ENCODE data around the gene DAGLA. TPM values are rescaled to one million over a fixed set of nuclear protein-coding genes. Genes with fewer than 3 reads are reported as not detected.

The DAGLA gene
- total and polyA plus RNA-seq, 2 of the 13 experiments (the other 11 are each of a cell fraction or from before 2014, with no cell fraction given), result 2.6 to 3.9 TPM

DNA sequence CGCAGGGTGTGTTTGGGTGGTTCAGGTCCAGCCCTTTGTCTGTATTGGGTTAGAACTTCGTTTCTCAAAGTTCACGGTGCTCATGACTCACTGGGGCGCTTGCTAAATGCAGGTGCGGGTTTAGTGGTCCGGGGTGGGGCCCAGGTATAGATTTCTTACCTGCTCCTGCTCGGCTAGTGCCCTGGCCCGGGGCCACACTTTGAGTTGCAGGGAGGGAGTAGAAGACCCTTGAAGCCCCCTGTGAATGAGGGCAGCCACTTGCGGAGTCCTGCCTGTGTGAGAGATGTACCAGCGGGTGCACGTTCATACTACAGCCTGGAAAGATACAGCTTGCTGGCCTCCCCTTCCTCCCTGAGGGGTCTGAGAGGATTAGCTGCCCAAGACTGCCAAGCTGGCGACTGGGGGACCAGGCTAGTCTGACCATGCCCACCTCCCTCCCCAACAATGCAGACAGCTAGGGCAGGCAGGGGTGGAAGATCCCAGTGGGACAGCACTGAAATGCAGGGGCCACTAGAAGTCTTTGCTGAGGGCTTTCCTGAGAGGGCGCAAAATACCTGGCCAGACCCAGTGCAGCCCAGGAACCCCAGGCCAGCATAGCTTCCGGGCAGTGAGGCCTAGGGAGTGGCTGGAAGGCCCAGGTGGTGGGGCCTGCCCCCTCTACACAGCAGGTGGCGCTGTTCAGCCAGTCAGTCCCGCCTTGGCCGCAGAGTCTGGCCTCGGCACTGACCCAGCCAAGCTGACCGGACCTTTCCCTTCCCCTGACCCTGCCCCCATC, 67.2 kb downstream of the DAGLA start (continued):
- TF ChIP-seq, protein P1, sequence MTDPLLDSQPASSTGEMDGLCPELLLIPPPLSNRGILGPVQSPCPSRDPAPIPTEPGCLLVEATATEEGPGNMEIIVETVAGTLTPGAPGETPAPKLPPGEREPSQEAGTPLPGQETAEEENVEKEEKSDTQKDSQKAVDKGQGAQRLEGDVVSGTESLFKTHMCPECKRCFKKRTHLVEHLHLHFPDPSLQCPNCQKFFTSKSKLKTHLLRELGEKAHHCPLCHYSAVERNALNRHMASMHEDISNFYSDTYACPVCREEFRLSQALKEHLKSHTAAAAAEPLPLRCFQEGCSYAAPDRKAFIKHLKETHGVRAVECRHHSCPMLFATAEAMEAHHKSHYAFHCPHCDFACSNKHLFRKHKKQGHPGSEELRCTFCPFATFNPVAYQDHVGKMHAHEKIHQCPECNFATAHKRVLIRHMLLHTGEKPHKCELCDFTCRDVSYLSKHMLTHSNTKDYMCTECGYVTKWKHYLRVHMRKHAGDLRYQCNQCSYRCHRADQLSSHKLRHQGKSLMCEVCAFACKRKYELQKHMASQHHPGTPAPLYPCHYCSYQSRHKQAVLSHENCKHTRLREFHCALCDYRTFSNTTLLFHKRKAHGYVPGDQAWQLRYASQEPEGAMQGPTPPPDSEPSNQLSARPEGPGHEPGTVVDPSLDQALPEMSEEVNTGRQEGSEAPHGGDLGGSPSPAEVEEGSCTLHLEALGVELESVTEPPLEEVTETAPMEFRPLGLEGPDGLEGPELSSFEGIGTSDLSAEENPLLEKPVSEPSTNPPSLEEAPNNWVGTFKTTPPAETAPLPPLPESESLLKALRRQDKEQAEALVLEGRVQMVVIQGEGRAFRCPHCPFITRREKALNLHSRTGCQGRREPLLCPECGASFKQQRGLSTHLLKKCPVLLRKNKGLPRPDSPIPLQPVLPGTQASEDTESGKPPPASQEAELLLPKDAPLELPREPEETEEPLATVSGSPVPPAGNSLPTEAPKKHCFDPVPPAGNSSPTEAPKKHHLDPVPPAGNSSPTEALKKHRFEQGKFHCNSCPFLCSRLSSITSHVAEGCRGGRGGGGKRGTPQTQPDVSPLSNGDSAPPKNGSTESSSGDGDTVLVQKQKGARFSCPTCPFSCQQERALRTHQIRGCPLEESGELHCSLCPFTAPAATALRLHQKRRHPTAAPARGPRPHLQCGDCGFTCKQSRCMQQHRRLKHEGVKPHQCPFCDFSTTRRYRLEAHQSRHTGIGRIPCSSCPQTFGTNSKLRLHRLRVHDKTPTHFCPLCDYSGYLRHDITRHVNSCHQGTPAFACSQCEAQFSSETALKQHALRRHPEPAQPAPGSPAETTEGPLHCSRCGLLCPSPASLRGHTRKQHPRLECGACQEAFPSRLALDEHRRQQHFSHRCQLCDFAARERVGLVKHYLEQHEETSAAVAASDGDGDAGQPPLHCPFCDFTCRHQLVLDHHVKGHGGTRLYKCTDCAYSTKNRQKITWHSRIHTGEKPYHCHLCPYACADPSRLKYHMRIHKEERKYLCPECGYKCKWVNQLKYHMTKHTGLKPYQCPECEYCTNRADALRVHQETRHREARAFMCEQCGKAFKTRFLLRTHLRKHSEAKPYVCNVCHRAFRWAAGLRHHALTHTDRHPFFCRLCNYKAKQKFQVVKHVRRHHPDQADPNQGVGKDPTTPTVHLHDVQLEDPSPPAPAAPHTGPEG (CRISPR knock-in tag; IDR thresholded peaks at IDR 0.05), result no peak
- TF ChIP-seq ZNF124 (CRISPR knock-in tag; IDR thresholded peaks at IDR 0.05) (0 out of 2 replicates have a peak, but pooled peaks have one; percentile 32), ZNF550 (CRISPR knock-in tag; IDR thresholded peaks at IDR 0.05; ENCODE audit: borderline replicate concordance) (0 out of 2 replicates have a peak, but pooled peaks have one; percentile 12), KLF11 (CRISPR knock-in tag; IDR thresholded peaks at IDR 0.05) (peak; percentile 65; the same call in 1 of the 2 replicates), ZNF703 (CRISPR knock-in tag; IDR thresholded peaks at IDR 0.05; ENCODE audit: borderline replicate concordance) (no peak), DPF2 (CRISPR knock-in tag; IDR thresholded peaks at IDR 0.05; ENCODE audit: borderline replicate concordance, low read depth) (0 out of 2 replicates have a peak, but pooled peaks have one; percentile 36), GZF1 (CRISPR knock-in tag; IDR thresholded peaks at IDR 0.05) (0 out of 2 replicates have a peak, but pooled peaks have one; percentile 11), XRCC5 (optimal IDR thresholded peaks at IDR 0.05; ENCODE audit: low read length) (peak; percentile 79), ZNF672 (CRISPR knock-in tag; IDR thresholded peaks at IDR 0.05) (no peak), ZNF790 (CRISPR knock-in tag; IDR thresholded peaks at IDR 0.05; ENCODE audit: borderline replicate concordance) (peak; percentile 44; the same call in 1 of the 2 replicates), ZBTB7B (CRISPR knock-in tag; IDR thresholded peaks at IDR 0.05) (peak; percentile 69; the same call in 1 of the 2 replicates), TEAD3 (CRISPR knock-in tag; optimal IDR thresholded peaks at IDR 0.05; ENCODE audit: borderline replicate concordance) (peak; percentile 77), ELF3 (CRISPR knock-in tag; IDR thresholded peaks at IDR 0.05) (peak; percentile 68; the same call in 1 of the 2 replicates), KDM3A (CRISPR knock-in tag; IDR thresholded peaks at IDR 0.05; ENCODE audit: low read depth) (peak; percentile 87), ETV5 (CRISPR knock-in tag; IDR thresholded peaks at IDR 0.05; ENCODE audit: borderline replicate concordance) (peak; percentile 80)
- TF ChIP-seq, protein P2, sequence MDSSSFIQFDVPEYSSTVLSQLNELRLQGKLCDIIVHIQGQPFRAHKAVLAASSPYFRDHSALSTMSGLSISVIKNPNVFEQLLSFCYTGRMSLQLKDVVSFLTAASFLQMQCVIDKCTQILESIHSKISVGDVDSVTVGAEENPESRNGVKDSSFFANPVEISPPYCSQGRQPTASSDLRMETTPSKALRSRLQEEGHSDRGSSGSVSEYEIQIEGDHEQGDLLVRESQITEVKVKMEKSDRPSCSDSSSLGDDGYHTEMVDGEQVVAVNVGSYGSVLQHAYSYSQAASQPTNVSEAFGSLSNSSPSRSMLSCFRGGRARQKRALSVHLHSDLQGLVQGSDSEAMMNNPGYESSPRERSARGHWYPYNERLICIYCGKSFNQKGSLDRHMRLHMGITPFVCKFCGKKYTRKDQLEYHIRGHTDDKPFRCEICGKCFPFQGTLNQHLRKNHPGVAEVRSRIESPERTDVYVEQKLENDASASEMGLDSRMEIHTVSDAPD (CRISPR knock-in tag; IDR thresholded peaks at IDR 0.05), result peak; percentile 62; the same call in 1 of the 2 replicates
- TF ChIP-seq, protein P3, sequence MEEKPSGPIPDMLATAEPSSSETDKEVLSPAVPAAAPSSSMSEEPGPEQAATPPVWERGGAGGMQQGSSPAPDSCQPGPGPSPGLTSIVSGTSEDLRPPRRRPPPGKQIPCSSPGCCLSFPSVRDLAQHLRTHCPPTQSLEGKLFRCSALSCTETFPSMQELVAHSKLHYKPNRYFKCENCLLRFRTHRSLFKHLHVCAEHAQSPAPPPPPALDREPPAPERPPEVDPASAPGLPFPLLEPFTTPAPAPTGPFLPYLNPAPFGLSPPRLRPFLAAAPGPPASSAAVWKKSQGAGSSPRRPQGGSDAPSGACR (CRISPR knock-in tag; IDR thresholded peaks at IDR 0.05), result peak; percentile 79; the same call in 1 of the 2 replicates
- TF ChIP-seq, protein P4, sequence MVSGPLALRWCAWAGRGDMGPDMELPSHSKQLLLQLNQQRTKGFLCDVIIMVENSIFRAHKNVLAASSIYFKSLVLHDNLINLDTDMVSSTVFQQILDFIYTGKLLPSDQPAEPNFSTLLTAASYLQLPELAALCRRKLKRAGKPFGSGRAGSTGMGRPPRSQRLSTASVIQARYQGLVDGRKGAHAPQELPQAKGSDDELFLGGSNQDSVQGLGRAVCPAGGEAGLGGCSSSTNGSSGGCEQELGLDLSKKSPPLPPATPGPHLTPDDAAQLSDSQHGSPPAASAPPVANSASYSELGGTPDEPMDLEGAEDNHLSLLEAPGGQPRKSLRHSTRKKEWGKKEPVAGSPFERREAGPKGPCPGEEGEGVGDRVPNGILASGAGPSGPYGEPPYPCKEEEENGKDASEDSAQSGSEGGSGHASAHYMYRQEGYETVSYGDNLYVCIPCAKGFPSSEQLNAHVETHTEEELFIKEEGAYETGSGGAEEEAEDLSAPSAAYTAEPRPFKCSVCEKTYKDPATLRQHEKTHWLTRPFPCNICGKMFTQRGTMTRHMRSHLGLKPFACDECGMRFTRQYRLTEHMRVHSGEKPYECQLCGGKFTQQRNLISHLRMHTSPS (CRISPR knock-in tag; IDR thresholded peaks at IDR 0.05; ENCODE audit: low read depth), result peak; percentile 60; the same call in 1 of the 2 replicates
